HCT116 (cell line): Measurements from ENCODE around the gene THSD4. TPM values are rescaled to one million over a fixed set of nuclear protein-coding genes. Genes with fewer than 3 reads are reported as not detected.
A peak's percentile ranks its signal among the peaks of the same experiment; 100 is the strongest.

Source experiments
- ATAC-seq: fragments of 200-7000 bp; cut with Tn5 transposase; 2 replicates; pipeline ENCODE4 v1.9.1; 2020; ENCODE audit warnings: mild to moderate bottlenecking, moderate library complexity
- BruUV-seq: library from RNA; stranded (reverse); fragments of 400-500 nt; replicated peaks from 2 replicates; lab custom pipeline; 2021; lab: Mats Ljungman, UMichigan
- CTCF ChIA-PET: fragments of 300-600 bp; sonication (Branson Sonifier 250); formaldehyde crosslinking; loops from one replicate; lab custom pipeline; 2021; ENCODE audit warnings: antibody characterized with exemption; lab: Charles Lee
- POLR2A ChIA-PET: fragments of 300-600, 350-600 bp; sonication (Branson Sonifier 250); formaldehyde crosslinking; loops from one replicate; lab custom pipeline; 2021; ENCODE audit warnings: antibody characterized with exemption; lab: Charles Lee
- RAD21 ChIA-PET, 2 experiments: fragments of 300-600 bp; sonication (Branson Sonifier 250); formaldehyde crosslinking; loops; one replicate each; lab custom pipeline; 2023; ENCODE audit warnings: low total read pairs in 2 of 2; ENCODE audit not compliant: uncharacterized antibody in 2 of 2, unreplicated experiment in 2 of 2, low non-redundant PET in 1 of 2; lab: Charles Lee
- DNase-seq: peaks from one replicate; pipeline ENCODE4 v3.0.0-alpha.2; 2010; ENCODE audit warnings: low read depth, low spot score
- H2AFZ ChIP-seq: fragments of 200-600 bp; shearing (Covaris generic), sonication (generic); 2 replicates; pipeline ENCODE4 v1.6.1; 2017; ENCODE audit warnings: low read depth, mixed run types, mixed read lengths, antibody characterized with exemption, low read length; ENCODE audit not compliant: poor library complexity, severe bottlenecking
- H3K27ac ChIP-seq: 2 replicates; pipeline ENCODE4 v1.5.1; 2012; ENCODE audit warnings: low read depth, low read length
- H3K27me3 ChIP-seq: fragments of 200-600 bp; sonication (generic); 2 replicates; pipeline ENCODE4 v1.6.1; 2016; ENCODE audit warnings: mixed run types, low read length, mixed read lengths; ENCODE audit not compliant: insufficient read depth
- H3K36me3 ChIP-seq, 2 experiments: fragments of 200-500 bp in 1 of 2; fragments of 200-600 bp in 1 of 2; sonication (Bioruptor generic) in 1 of 2; sonication (generic) in 1 of 2; 2 replicates each; pipeline versions ENCODE4 v1.5.1 to v1.6.1; 2014 to 2016; ENCODE audit warnings: low read length in 2 of 2, inconsistent platforms in 1 of 2, mixed read lengths in 1 of 2, mixed run types in 1 of 2; ENCODE audit not compliant: insufficient read depth in 2 of 2, control insufficient read depth in 1 of 2
- H3K4me1 ChIP-seq, 2 experiments: fragments of 200-600 bp in 1 of 2; sonication (generic) in 1 of 2; 2 replicates each; pipeline versions ENCODE4 v1.5.1 to v1.6.1; 2012 to 2017; ENCODE audit warnings: low read length in 2 of 2, inconsistent platforms in 1 of 2, mild to moderate bottlenecking in 1 of 2, mixed read lengths in 1 of 2, mixed run types in 1 of 2, moderate library complexity in 1 of 2; ENCODE audit not compliant: insufficient read depth in 2 of 2, control insufficient read depth in 1 of 2
- H3K4me2 ChIP-seq: fragments of 200-600 bp; sonication (generic); 2 replicates; pipeline ENCODE4 v1.6.1; 2017; ENCODE audit warnings: mixed run types, low read length, mixed read lengths
- H3K4me3 ChIP-seq, 2 experiments: fragments of 200-600 bp in 1 of 2; sonication (generic) in 1 of 2; replicated peaks in 1 of 2; 2 replicates each; pipeline ENCODE4 v1.5.1; 2011 to 2016; ENCODE audit warnings: low read length in 2 of 2, control low read depth in 1 of 2, low read depth in 1 of 2, mild to moderate bottlenecking in 1 of 2, mixed read lengths in 1 of 2, mixed run types in 1 of 2
- H3K79me2 ChIP-seq: fragments of 200-600 bp; sonication (generic); 2 replicates; pipeline ENCODE4 v1.6.1; 2017; ENCODE audit warnings: mild to moderate bottlenecking, mixed run types, low read length, moderate library complexity, mixed read lengths; ENCODE audit not compliant: insufficient read depth
- H3K9ac ChIP-seq: fragments of 200-600 bp; sonication (generic); 2 replicates; pipeline ENCODE4 v1.6.1; 2016; ENCODE audit warnings: low read length, mixed read lengths
- H3K9me2 ChIP-seq: fragments of 200-600 bp; sonication (generic), shearing (Covaris generic); 2 replicates; pipeline ENCODE4 v1.6.1; 2017; ENCODE audit warnings: mixed run types, mild to moderate bottlenecking, moderate library complexity; ENCODE audit not compliant: insufficient read depth
- H3K9me3 ChIP-seq, 2 experiments: fragments of 200-500 bp in 1 of 2; fragments of 200-600 bp in 1 of 2; sonication (Bioruptor generic) in 1 of 2; sonication (generic) in 1 of 2; 2 replicates each; pipeline ENCODE4 v1.6.1; 2014 to 2017; ENCODE audit warnings: low read length in 2 of 2, mixed read lengths in 2 of 2, inconsistent platforms in 1 of 2, low read depth in 1 of 2, mild to moderate bottlenecking in 1 of 2, mixed run types in 1 of 2, moderate library complexity in 1 of 2; ENCODE audit not compliant: control insufficient read depth in 1 of 2, insufficient read depth in 1 of 2
- H4K20me1 ChIP-seq: fragments of 200-600 bp; sonication (generic), shearing (Covaris generic); 2 replicates; pipeline ENCODE4 v1.6.1; 2017; ENCODE audit warnings: mixed run types, mild to moderate bottlenecking, moderate library complexity; ENCODE audit not compliant: insufficient read depth
- ATF3 ChIP-seq: IDR thresholded peaks from 2 replicates; pipeline ENCODE4 v1.6.1; 2012
- CBX3 ChIP-seq: IDR thresholded peaks from 2 replicates; pipeline ENCODE4 v1.6.1; 2012; ENCODE audit warnings: low read depth
- CEBPB ChIP-seq: IDR thresholded peaks from 2 replicates; pipeline ENCODE4 v1.6.1; 2012; ENCODE audit warnings: low read depth
- EGR1 ChIP-seq: IDR thresholded peaks from 2 replicates; pipeline ENCODE4 v1.6.1; 2012; ENCODE audit warnings: low read depth
- EZH2phosphoT487 ChIP-seq: fragments of 200-600 bp; IDR thresholded peaks from 2 replicates; pipeline ENCODE4 v1.6.1; 2018; ENCODE audit warnings: antibody characterized with exemption, borderline replicate concordance
- FOSL1 ChIP-seq: IDR thresholded peaks from 2 replicates; pipeline ENCODE4 v1.6.1; 2012; ENCODE audit warnings: low read depth
- JUND ChIP-seq: IDR thresholded peaks from 2 replicates; pipeline ENCODE4 v1.6.1; 2012
- MAX ChIP-seq: IDR thresholded peaks from 2 replicates; pipeline ENCODE4 v1.6.1; 2012
- SIN3A ChIP-seq: IDR thresholded peaks from 2 replicates; pipeline ENCODE4 v1.6.1; 2012; ENCODE audit warnings: low read depth
- SRF ChIP-seq: IDR thresholded peaks from 2 replicates; pipeline ENCODE4 v1.6.1; 2012; ENCODE audit warnings: low read depth
- TCF7L2 ChIP-seq: IDR thresholded peaks from 2 replicates; pipeline ENCODE4 v1.7.0; 2011; ENCODE audit warnings: borderline replicate concordance, inconsistent platforms; ENCODE audit not compliant: insufficient read depth, insufficient read length; ENCODE audit errors: extremely low read depth
- ZFX ChIP-seq: fragments of 450-650 bp; IDR thresholded peaks from 2 replicates; pipeline ENCODE4 v1.6.1; 2017
- intact Hi-C: fragments of 100-400 bp; cut with micrococcal nuclease; formaldehyde crosslinking; loops from 2 replicates; pipeline ENCODE4 v1.10.0; 2022
- total RNA-seq: library from RNA; stranded (reverse); gene quantifications from one replicate; pipeline ENCODE4 v1.2.1, GENCODE V29; 2021; ENCODE audit not compliant: unreplicated experiment
- TF ChIP-seq, protein P1 (sequence below): IDR thresholded peaks from 2 replicates; pipeline ENCODE4 v1.6.1; 2012; ENCODE audit warnings: low read depth

The THSD4 gene
- total RNA-seq, 1 experiment from 2014 or later = 30.5 TPM

DNA sequence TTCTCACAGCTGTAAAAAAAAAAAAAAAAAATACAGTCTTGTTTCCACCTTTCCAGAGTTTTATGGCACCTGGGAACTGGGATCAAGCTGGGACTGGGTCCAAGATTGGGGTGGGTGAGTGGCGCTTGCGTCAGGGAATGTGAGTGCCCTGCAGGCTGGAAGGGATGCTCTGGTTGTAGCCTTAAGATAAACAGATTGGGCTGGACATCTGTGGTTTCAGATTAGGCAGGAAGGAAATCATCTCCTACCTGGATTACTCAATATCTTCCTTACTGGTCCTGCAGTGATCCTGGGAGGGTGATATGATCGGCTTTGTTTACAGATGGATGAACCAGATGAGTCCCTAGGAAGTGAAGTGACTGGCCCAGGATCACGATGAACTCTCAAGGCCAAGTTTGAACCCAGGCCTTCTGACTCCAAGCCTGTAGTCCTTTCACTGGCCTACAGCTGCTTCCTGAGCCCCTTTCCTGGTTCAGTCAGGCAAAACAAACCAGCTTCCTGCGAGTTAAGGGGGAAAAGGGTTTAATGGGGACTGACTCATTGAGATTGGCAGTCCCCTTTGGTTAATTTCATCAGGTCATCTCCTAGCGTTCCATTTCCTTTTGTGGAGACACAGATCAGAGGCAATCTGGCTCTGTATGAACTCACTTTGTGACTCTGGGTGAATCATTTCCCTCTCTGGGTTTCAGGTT, 179.8 kb downstream of the THSD4 start (continued):
- TF ChIP-seq EGR1 = no peak
- peak; percentile 87 for TF ChIP-seq CEBPB
- TF ChIP-seq EZH2phosphoT487 = no peak
- TF ChIP-seq ZFX = no peak
- peak; percentile 52; the same call in 1 of the 2 replicates for TF ChIP-seq SIN3A
- TF ChIP-seq, all 23 proteins: peak for 13

GRCh38 chr15:71295603-71296314, 180.5 kb downstream of the THSD4 start:
- Histone ChIP-seq H3K36me3 (no peaks in the 10 kb centered on the region), H3K4me1 (peaks cover 51 to 65% of the 10 kb centered on the region in 2 experiments), H3K9me3 (no peaks in the 10 kb centered on the region), H3K27me3 (no peaks in the 10 kb centered on the region), H4K20me1 (no peaks in the 10 kb centered on the region), H3K27ac (peak overlapping the region; percentile 97), H3K4me2 (peak overlapping the region; percentile 79), H2AFZ (no peak overlapping the region), H3K9me2 (no peaks in the 10 kb centered on the region), H3K9ac (peak overlapping the region; percentile 61), H3K79me2 (no peaks in the 10 kb centered on the region), H3K4me3 (peak overlapping the region in 1 of 2 experiments; percentile 51; a peak in 2 of 4 replicates)
- ATAC-seq (peak; percentile 47), DNase-seq (peak; percentile 91)
- no TSS peak for BruUV-seq
- RAD21 ChIA-PET = interaction anchor here in 1 of 2 experiments (0.6 kb wide), 1 partner anchor 20 kb away, joined by 3 read pairs; no protein-coding TSS in a partner anchor
- CTCF ChIA-PET = interaction anchor here (2.1 kb wide), 1 partner anchor 145 kb away, joined by 7 read pairs; no protein-coding TSS in a partner anchor
- intact Hi-C loops = loop anchor here (2.0 to 10.0 kb wide), 6 partner anchors 98 to 929 kb away; no protein-coding TSS in a partner anchor
- TF ChIP-seq ZFX = no peak
- TF ChIP-seq ATF3 = peak; percentile 68
- TF ChIP-seq FOSL1 = peak; percentile 79
- TF ChIP-seq JUND = peak; percentile 66
- peak; percentile 84; the same call in 1 of the 2 replicates for TF ChIP-seq CEBPB
- peak; percentile 8 for TF ChIP-seq TCF7L2
- TF ChIP-seq CBX3 = peak; percentile 14; the same call in 1 of the 2 replicates
- TF ChIP-seq, protein P1, sequence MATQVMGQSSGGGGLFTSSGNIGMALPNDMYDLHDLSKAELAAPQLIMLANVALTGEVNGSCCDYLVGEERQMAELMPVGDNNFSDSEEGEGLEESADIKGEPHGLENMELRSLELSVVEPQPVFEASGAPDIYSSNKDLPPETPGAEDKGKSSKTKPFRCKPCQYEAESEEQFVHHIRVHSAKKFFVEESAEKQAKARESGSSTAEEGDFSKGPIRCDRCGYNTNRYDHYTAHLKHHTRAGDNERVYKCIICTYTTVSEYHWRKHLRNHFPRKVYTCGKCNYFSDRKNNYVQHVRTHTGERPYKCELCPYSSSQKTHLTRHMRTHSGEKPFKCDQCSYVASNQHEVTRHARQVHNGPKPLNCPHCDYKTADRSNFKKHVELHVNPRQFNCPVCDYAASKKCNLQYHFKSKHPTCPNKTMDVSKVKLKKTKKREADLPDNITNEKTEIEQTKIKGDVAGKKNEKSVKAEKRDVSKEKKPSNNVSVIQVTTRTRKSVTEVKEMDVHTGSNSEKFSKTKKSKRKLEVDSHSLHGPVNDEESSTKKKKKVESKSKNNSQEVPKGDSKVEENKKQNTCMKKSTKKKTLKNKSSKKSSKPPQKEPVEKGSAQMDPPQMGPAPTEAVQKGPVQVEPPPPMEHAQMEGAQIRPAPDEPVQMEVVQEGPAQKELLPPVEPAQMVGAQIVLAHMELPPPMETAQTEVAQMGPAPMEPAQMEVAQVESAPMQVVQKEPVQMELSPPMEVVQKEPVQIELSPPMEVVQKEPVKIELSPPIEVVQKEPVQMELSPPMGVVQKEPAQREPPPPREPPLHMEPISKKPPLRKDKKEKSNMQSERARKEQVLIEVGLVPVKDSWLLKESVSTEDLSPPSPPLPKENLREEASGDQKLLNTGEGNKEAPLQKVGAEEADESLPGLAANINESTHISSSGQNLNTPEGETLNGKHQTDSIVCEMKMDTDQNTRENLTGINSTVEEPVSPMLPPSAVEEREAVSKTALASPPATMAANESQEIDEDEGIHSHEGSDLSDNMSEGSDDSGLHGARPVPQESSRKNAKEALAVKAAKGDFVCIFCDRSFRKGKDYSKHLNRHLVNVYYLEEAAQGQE = no peak
- no peak for TF ChIP-seq SRF
- no peak for TF ChIP-seq EZH2phosphoT487
- TF ChIP-seq MAX = peak; percentile 29; the same call in 1 of the 2 replicates
- POLR2A ChIA-PET = interaction anchor here (1.0 to 1.4 kb wide), 4 partner anchors 8 to 44 kb away, joined by 3 to 5 read pairs (median 4); no protein-coding TSS in a partner anchor
